ENCODE measurements around the gene WDR83.

- TF ChIP-seq CTCF (IDR thresholded peaks at IDR 0.05): no peak
- no peak for TF ChIP-seq POLR2A (IDR thresholded peaks at IDR 0.05)
Measured at GRCh38 chr19:12642506-12642905, 24.1 kb upstream of the WDR83 start.

Data from adrenal gland (tissue), 5 donors.